Activated T-cell treated with anti-CD3 and anti-CD28 coated beads for 24 hours (primary cell): ENCODE data around the gene SLC22A23.

ENCODE experiments used
- DNase-seq: peaks from one replicate; pipeline ENCODE4 v3.0.0-alpha.2; 2020; ENCODE audit warnings: low read depth

SLC22A23 gene

GRCh38 chr6:3316818-3317217 lies 140.0 kb downstream of the SLC22A23 start:
- no peak for DNase-seq

- DNase-seq, result no peak
These were observed 140.5 kb downstream of the SLC22A23 start for GRCh38 chr6:3316331-3316730.

- DNase-seq, result no peak
These were observed 141.0 kb downstream of the SLC22A23 start for GRCh38 chr6:3315841-3316240.

GRCh38 chr6:3314621-3315467 lies 142.0 kb downstream of the SLC22A23 start:
- DNase-seq, result no peak

- no peak for DNase-seq
These were observed 142.7 kb downstream of the SLC22A23 start for GRCh38 chr6:3314176-3314575.

- no peak for DNase-seq
These were observed 144.1 kb downstream of the SLC22A23 start for GRCh38 chr6:3312604-3313231.

GRCh38 chr6:3311826-3312225 lies 145.0 kb downstream of the SLC22A23 start:
- DNase-seq, result no peak

GRCh38 chr6:3310703-3311102 lies 146.1 kb downstream of the SLC22A23 start:
- DNase-seq, result no peak

GRCh38 chr6:3310051-3310448 lies 146.8 kb downstream of the SLC22A23 start:
- no peak for DNase-seq

GRCh38 chr6:3309391-3310050 lies 147.3 kb downstream of the SLC22A23 start:
- no peak for DNase-seq

GRCh38 chr6:3308106-3308505 lies 148.7 kb downstream of the SLC22A23 start:
- DNase-seq, result no peak

- no peak for DNase-seq
These were observed 149.4 kb downstream of the SLC22A23 start for GRCh38 chr6:3307436-3307835.

GRCh38 chr6:3306848-3307247 lies 150.0 kb downstream of the SLC22A23 start:
- DNase-seq, result no peak

GRCh38 chr6:3305831-3306230 lies 151.0 kb downstream of the SLC22A23 start:
- no peak for DNase-seq

- no peak for DNase-seq
These were observed 151.7 kb downstream of the SLC22A23 start for GRCh38 chr6:3305216-3305565.

- no peak for DNase-seq
These were observed 152.2 kb downstream of the SLC22A23 start for GRCh38 chr6:3304500-3305215.

GRCh38 chr6:3303795-3304411 lies 152.9 kb downstream of the SLC22A23 start:
- DNase-seq, result no peak

- DNase-seq, result no peak
These were observed 155.3 kb downstream of the SLC22A23 start for GRCh38 chr6:3301506-3301905.

GRCh38 chr6:3299221-3299620 lies 157.6 kb downstream of the SLC22A23 start:
- DNase-seq, result no peak

- no peak for DNase-seq
These were observed 158.9 kb downstream of the SLC22A23 start for GRCh38 chr6:3297909-3298308.

- no peak for DNase-seq
These were observed 159.8 kb downstream of the SLC22A23 start for GRCh38 chr6:3297006-3297405.

GRCh38 chr6:3296537-3296936 lies 160.3 kb downstream of the SLC22A23 start:
- no peak for DNase-seq
